Measurements from ENCODE around the gene N4BP3. TPM values are rescaled to one million over a fixed set of nuclear protein-coding genes. Genes with fewer than 3 reads are reported as not detected.
A peak's percentile ranks its signal among the peaks of the same experiment; 100 is the strongest.

Gene N4BP3
- total RNA-seq, 1 experiment from 2014 or later, result 3.2 TPM

DNA sequence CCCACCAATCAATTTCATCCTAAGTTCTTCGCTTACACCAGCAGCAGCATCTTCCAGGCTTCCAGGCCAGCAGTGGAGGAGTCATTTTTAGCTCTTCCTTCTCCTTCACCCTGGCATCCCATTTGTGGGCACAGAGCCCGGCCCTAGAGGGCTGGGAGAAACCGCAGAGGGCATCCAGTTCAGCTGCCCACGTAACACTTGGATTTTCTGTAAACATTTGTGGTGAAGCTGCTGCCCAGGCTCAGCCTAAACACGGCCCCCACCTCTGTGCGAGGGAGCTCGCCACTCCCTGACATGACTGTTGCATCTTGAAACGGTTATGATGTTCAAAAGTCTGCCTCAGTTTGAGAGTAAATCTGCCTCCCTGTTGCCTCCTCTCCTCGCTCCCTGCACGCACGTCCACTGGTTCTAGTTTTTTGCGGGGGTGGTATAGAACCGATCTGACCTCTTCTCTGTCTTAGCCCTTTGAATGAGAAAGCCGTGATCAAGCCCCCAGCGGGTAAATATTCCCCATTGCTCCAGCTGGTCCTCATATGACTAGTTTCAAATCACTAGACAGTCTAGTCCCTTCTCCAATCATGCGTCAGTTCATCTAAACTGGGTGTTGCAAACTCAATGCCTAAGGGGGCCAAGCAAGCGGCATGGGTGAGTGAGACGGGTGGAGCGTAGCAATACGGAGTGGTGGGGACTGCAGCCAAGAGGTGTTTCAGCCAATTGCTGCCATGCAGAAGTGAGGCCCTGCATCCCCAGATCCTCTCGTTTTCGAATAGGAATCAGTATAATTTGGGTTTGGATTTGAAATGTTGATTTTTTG is 34.9 kb upstream of the N4BP3 start:
- H3K9me3 Mint-ChIP-seq (ENCODE audit: unreplicated experiment), result no peaks in the 10 kb centered on the region
- no peaks in the 10 kb centered on the region for H3K36me3 ChIP-seq (ENCODE audit: control insufficient read depth, insufficient read depth, low read length)
- H3K27me3 Mint-ChIP-seq (ENCODE audit: insufficient read depth, unreplicated experiment), result no peaks in the 10 kb centered on the region
- DNase-seq, result no peak
- no peak overlapping the region for H3K4me3 Mint-ChIP-seq (ENCODE audit: unreplicated experiment)
- peaks cover 1% of the 10 kb centered on the region; the same call in 1 of the 2 replicates for H3K27me3 ChIP-seq (replicated peaks; ENCODE audit: control insufficient read depth, insufficient read depth, low read length)
- TF ChIP-seq, protein P1, sequence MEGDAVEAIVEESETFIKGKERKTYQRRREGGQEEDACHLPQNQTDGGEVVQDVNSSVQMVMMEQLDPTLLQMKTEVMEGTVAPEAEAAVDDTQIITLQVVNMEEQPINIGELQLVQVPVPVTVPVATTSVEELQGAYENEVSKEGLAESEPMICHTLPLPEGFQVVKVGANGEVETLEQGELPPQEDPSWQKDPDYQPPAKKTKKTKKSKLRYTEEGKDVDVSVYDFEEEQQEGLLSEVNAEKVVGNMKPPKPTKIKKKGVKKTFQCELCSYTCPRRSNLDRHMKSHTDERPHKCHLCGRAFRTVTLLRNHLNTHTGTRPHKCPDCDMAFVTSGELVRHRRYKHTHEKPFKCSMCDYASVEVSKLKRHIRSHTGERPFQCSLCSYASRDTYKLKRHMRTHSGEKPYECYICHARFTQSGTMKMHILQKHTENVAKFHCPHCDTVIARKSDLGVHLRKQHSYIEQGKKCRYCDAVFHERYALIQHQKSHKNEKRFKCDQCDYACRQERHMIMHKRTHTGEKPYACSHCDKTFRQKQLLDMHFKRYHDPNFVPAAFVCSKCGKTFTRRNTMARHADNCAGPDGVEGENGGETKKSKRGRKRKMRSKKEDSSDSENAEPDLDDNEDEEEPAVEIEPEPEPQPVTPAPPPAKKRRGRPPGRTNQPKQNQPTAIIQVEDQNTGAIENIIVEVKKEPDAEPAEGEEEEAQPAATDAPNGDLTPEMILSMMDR (IDR thresholded peaks at IDR 0.05; ENCODE audit: insufficient read depth in 1 of 2, low read depth in 1 of 2, low read length in 1 of 2, severe bottlenecking in 1 of 2, unreplicated experiment in 1 of 2), result no peak
- ChIA-PET CTCF (interaction anchor here (1.0 kb wide), 1 partner anchor 43 kb away, joined by 5 read pairs; no protein-coding TSS in a partner anchor), POLR2A (no interaction called here)
- BruUV-seq (replicated peaks), result no TSS peak
- H3K4me1 Mint-ChIP-seq (ENCODE audit: low read depth, unreplicated experiment), result peaks cover 6% of the 10 kb centered on the region
- H3K4me3 ChIP-seq (ENCODE audit: low read depth, low read length), result no peak overlapping the region
- no peaks in the 10 kb centered on the region for H3K9me3 ChIP-seq
- no peaks in the 10 kb centered on the region for H3K36me3 Mint-ChIP-seq (ENCODE audit: insufficient read depth, unreplicated experiment)
- intact Hi-C loops (cut with micrococcal nuclease; ENCODE audit: unreplicated experiment), result loop anchor here (5.0 kb wide), 1 partner anchor 34 kb away; the partner anchor contains the start of gene N4BP3
- H3K27ac Mint-ChIP-seq (ENCODE audit: unreplicated experiment), result no peak overlapping the region
- no peaks in the 10 kb centered on the region for H3K4me1 ChIP-seq

DNA sequence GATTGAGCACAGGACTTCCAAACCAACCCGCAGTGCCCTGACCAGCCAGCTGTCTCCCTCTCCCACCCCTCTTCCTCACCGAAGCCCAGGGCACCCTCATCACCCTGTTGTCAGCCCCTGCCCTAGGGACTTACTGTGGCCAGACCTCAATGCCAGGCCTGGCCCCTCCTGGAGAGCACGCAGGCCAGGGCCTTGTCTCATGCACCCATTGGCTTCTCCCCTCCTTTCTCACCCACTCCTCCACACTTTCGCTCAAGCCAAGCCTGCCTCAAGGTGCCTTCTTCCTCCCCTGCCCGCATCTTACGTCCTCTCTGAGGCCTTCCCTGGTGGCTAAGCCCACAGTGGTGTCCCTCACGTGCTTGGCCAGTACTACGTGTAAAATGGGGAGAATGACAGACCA is 33.3 kb upstream of the N4BP3 start:
- Mint-ChIP-seq H3K36me3 (ENCODE audit: insufficient read depth, unreplicated experiment) (no peaks in the 10 kb centered on the region), H3K27me3 (ENCODE audit: insufficient read depth, unreplicated experiment) (peaks cover 3% of the 10 kb centered on the region), H3K4me1 (ENCODE audit: low read depth, unreplicated experiment) (peaks cover 6% of the 10 kb centered on the region), H3K27ac (ENCODE audit: unreplicated experiment) (no peak overlapping the region), H3K9me3 (ENCODE audit: unreplicated experiment) (no peaks in the 10 kb centered on the region), H3K4me3 (ENCODE audit: unreplicated experiment) (no peak overlapping the region)
- no TSS peak for BruUV-seq (replicated peaks)
- H3K9me3 ChIP-seq, result no peaks in the 10 kb centered on the region
- intact Hi-C loops (cut with micrococcal nuclease; ENCODE audit: unreplicated experiment), result no loop called here
- ChIA-PET CTCF (interaction anchor here (0.7 kb wide), 2 partner anchors 41 to 74 kb away, joined by 3 to 4 read pairs; partner anchors contain the start of gene NHP2), POLR2A (no interaction called here)
- TF ChIP-seq, protein P1 (IDR thresholded peaks at IDR 0.05; ENCODE audit: insufficient read depth in 1 of 2, low read depth in 1 of 2, low read length in 1 of 2, severe bottlenecking in 1 of 2, unreplicated experiment in 1 of 2), result no peak
- H3K27me3 ChIP-seq (replicated peaks; ENCODE audit: control insufficient read depth, insufficient read depth, low read length), result no peaks in the 10 kb centered on the region
- H3K4me1 ChIP-seq, result no peaks in the 10 kb centered on the region
- no peak for DNase-seq
- no peak overlapping the region for H3K4me3 ChIP-seq (ENCODE audit: low read depth, low read length)
- no peaks in the 10 kb centered on the region for H3K36me3 ChIP-seq (ENCODE audit: control insufficient read depth, insufficient read depth, low read length)

- ChIA-PET CTCF (interaction anchor here (0.7 kb wide), 2 partner anchors 40 to 967 kb away, joined by 3 to 5 read pairs; no protein-coding TSS in a partner anchor), POLR2A (no interaction called here)
- peak in 1 of 2 experiments; percentile 17 for DNase-seq
- H3K27ac Mint-ChIP-seq (ENCODE audit: unreplicated experiment), result no peak overlapping the region
- H3K27me3 ChIP-seq (replicated peaks; ENCODE audit: control insufficient read depth, insufficient read depth, low read length), result no peaks in the 10 kb centered on the region
- no peaks in the 10 kb centered on the region for H3K9me3 Mint-ChIP-seq (ENCODE audit: unreplicated experiment)
- TF ChIP-seq, protein P1 (IDR thresholded peaks at IDR 0.05; ENCODE audit: insufficient read depth in 1 of 2, low read depth in 1 of 2, low read length in 1 of 2, severe bottlenecking in 1 of 2, unreplicated experiment in 1 of 2), result no peak
- H3K4me1 ChIP-seq, result no peaks in the 10 kb centered on the region
- H3K4me3 ChIP-seq (ENCODE audit: low read depth, low read length), result no peak overlapping the region
- no peaks in the 10 kb centered on the region for H3K36me3 Mint-ChIP-seq (ENCODE audit: insufficient read depth, unreplicated experiment)
- H3K4me1 Mint-ChIP-seq (ENCODE audit: low read depth, unreplicated experiment), result peaks cover 4% of the 10 kb centered on the region
- no peak overlapping the region for H3K4me3 Mint-ChIP-seq (ENCODE audit: unreplicated experiment)
- no TSS peak for BruUV-seq (replicated peaks)
- no peaks in the 10 kb centered on the region for H3K36me3 ChIP-seq (ENCODE audit: control insufficient read depth, insufficient read depth, low read length)
- intact Hi-C loops (cut with micrococcal nuclease; ENCODE audit: unreplicated experiment), result no loop called here
- H3K27me3 Mint-ChIP-seq (ENCODE audit: insufficient read depth, unreplicated experiment), result peaks cover 3% of the 10 kb centered on the region
- H3K9me3 ChIP-seq, result no peaks in the 10 kb centered on the region
These were observed 32.5 kb upstream of the N4BP3 start for GRCh38 chr5:178080618-178081410.

Data from Caco-2 (cell line).